22Rv1 (cell line): ENCODE measurements around the gene DHX15.

Experiments
- H3K27ac ChIP-seq: fragments of 450-650 bp; 2 replicates; pipeline ENCODE4 v1.5.1; 2017
- ZFX ChIP-seq: fragments of 450-650 bp; IDR thresholded peaks from 2 replicates; pipeline ENCODE4 v1.6.1; 2017; ENCODE audit warnings: antibody characterized with exemption, borderline replicate concordance
- TF ChIP-seq, protein P1 (sequence below): fragments of 450-650 bp; IDR thresholded peaks from 2 replicates; pipeline ENCODE4 v1.5.1; 2017; ENCODE audit warnings: mild to moderate bottlenecking

DHX15 gene

GRCh38 chr4:24544208-24544988 lies 40.0 kb downstream of the DHX15 start:
- no peak for TF ChIP-seq ZFX
- TF ChIP-seq, protein P1, sequence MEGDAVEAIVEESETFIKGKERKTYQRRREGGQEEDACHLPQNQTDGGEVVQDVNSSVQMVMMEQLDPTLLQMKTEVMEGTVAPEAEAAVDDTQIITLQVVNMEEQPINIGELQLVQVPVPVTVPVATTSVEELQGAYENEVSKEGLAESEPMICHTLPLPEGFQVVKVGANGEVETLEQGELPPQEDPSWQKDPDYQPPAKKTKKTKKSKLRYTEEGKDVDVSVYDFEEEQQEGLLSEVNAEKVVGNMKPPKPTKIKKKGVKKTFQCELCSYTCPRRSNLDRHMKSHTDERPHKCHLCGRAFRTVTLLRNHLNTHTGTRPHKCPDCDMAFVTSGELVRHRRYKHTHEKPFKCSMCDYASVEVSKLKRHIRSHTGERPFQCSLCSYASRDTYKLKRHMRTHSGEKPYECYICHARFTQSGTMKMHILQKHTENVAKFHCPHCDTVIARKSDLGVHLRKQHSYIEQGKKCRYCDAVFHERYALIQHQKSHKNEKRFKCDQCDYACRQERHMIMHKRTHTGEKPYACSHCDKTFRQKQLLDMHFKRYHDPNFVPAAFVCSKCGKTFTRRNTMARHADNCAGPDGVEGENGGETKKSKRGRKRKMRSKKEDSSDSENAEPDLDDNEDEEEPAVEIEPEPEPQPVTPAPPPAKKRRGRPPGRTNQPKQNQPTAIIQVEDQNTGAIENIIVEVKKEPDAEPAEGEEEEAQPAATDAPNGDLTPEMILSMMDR, result no peak
- no peak overlapping the region for H3K27ac ChIP-seq

GRCh38 chr4:24537025-24537424 lies 47.3 kb downstream of the DHX15 start:
- TF ChIP-seq, protein P1, result no peak
- no peak for TF ChIP-seq ZFX
- no peak overlapping the region for H3K27ac ChIP-seq

DNA sequence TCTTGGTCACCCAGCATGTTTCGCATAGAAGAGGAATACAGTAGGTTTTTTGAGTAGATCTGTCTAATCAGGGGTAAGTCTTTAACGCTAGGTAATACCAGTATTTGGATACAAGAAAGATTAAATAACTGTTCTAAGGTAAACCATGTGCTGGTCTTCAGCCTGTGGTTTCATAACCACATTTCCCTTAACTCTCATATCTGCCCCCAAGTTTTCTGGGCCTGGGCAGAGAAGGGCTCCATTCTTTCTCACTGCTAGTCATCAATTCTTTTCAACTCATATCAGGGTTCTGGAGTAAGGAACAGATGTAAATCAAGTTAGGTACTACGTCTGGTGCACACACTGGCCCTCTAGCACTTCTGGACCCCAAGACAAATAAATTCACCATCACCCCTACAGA lies 49.0 kb downstream of the DHX15 start:
- no peak for TF ChIP-seq ZFX
- TF ChIP-seq, protein P1, result no peak
- H3K27ac ChIP-seq, result no peak overlapping the region

GRCh38 chr4:24533364-24533763 lies 51.0 kb downstream of the DHX15 start:
- H3K27ac ChIP-seq, result no peak overlapping the region
- TF ChIP-seq, protein P1, result no peak
- TF ChIP-seq ZFX, result no peak

DNA sequence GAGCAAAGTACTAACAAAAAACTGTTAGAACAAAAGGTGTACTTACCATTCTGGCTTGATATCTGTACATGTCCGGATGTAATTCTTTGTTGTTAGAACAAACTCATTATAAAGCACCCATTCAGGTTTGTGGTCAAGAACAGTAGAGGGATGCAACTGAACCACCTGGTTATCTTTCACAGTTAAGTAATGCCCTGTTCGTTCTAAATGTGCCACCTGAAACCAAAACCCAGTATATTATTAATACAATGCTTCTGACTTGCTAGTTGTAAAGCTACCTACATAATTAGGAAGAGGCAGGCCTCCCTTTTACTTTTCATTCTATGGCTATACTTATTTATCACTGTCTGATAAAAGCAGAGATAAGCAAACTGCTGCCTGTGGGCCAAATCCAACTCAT lies 54.8 kb downstream of the DHX15 start:
- H3K27ac ChIP-seq, result no peak overlapping the region
- no peak for TF ChIP-seq ZFX
- TF ChIP-seq, protein P1, result no peak

- TF ChIP-seq, protein P1, result no peak
- TF ChIP-seq ZFX, result no peak
- H3K27ac ChIP-seq, result no peak overlapping the region
Measured at GRCh38 chr4:24527371-24527770, 57.0 kb downstream of the DHX15 start.

DNA sequence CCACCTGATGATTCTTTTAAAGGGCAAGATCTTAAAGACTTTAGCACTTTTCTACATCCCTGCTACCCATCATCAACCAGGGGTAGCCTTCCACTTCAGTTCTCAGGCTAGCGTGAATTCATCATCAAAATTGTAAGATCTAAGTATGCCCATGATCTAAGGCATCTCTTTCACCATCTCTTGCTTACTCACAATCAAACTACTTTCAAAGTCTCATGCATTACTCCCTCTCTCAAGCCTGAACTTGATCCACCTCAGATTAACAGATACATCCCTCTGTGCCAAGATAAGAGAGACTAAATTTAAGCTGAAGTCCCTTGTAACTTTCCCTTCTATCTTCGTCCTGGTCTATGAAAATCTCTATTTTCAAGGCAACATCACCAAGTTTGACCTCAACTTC lies 62.8 kb downstream of the DHX15 start:
- TF ChIP-seq ZFX, result no peak
- TF ChIP-seq, protein P1, result no peak
- peak overlapping the region; percentile 2; the same call in 1 of the 2 replicates for H3K27ac ChIP-seq
